Esophagus squamous epithelium (tissue), 4 donors: ENCODE measurements around the gene PRKN.

Source experiments
- CTCF ChIP-seq, 6 experiments: fragments of 450-650 bp in 4 of 6; fragments of 200-600 bp in 2 of 6; sonication (generic) in 2 of 6; IDR thresholded peaks; one replicate each; pipeline ENCODE4 v1.5.1; 2016 to 2019; ENCODE audit warnings: antibody characterized with exemption in 6 of 6, mild to moderate bottlenecking in 4 of 6, moderate library complexity in 4 of 6
- POLR2A ChIP-seq, 4 donors: fragments of 450-650 bp; IDR thresholded peaks; one replicate each; pipeline ENCODE4 v1.6.1; 2017; ENCODE audit warnings: antibody characterized with exemption in 4 of 4, mild to moderate bottlenecking in 4 of 4, moderate library complexity in 3 of 4

GRCh38 chr6:161844804-161845203 is 882.8 kb downstream of the PRKN start:
- TF ChIP-seq CTCF (IDR thresholded peaks at IDR 0.05), result no peak
- no peak for TF ChIP-seq POLR2A (IDR thresholded peaks at IDR 0.05)
